Adrenal gland (tissue), 12 donors: ENCODE data around the gene MPC1. TPM values are rescaled to one million over a fixed set of nuclear protein-coding genes. Genes with fewer than 3 reads are reported as not detected.
"Not testable (repeated sequence)": the region's sequence is repeated elsewhere in the genome, so short reads cannot be mapped to it uniquely, and the experiment has no call there.

Experiments
- DNase-seq, 7 donors: peaks; one replicate each; pipeline ENCODE4 v3.0.0-alpha.2; 2019 to 2020
- H3K27ac ChIP-seq, 5 donors: fragments of 200-600 bp; sonication (generic) in 4 of 5; 1 replicate in 3 of 5; 2 replicates in 2 of 5; pipeline versions ENCODE4 v1.5.1 to v1.8.0; 2016 to 2020; ENCODE audit warnings: mild to moderate bottlenecking in 1 of 5
- H3K27me3 ChIP-seq: fragments of 200-600 bp; 2 replicates; pipeline ENCODE4 v1.8.0; 2021
- H3K36me3 ChIP-seq, 2 donors: fragments of 200-600 bp; replicated peaks in 1 of 2; 1 replicate in 1 of 2; 2 replicates in 1 of 2; pipeline versions ENCODE4 v1.5.1 to v1.8.0; 2018 to 2022
- H3K4me1 ChIP-seq, 2 donors: fragments of 200-600 bp; replicated peaks in 1 of 2; 1 replicate in 1 of 2; 2 replicates in 1 of 2; pipeline versions ENCODE4 v1.5.1 to v1.8.0; 2018 to 2021
- H3K4me3 ChIP-seq, 4 donors: fragments of 200-600 bp; sonication (generic) in 3 of 4; one replicate each; pipeline ENCODE4 v1.5.1; 2016 to 2018
- H3K9me3 ChIP-seq, 3 donors: fragments of 200-600 bp; sonication (generic) in 1 of 3; replicated peaks in 1 of 3; 1 replicate in 2 of 3; 2 replicates in 1 of 3; pipeline versions ENCODE4 v1.5.1 to v1.8.0; 2016 to 2021
- POLR2A ChIP-seq, 2 donors: fragments of 450-650 bp; IDR thresholded peaks; one replicate each; pipeline ENCODE4 v1.6.1; 2017; ENCODE audit warnings: antibody characterized with exemption in 2 of 2, mild to moderate bottlenecking in 2 of 2, moderate library complexity in 1 of 2
- whole genome bisulfite sequencing, 4 donors: extraction: QIAGEN DNeasy Blood & Tissue Kit in 2 of 4; methylation state at CpG; one replicate each; pipeline versions ENCODE4 v1.1.5 to v1.1.7; 2013 to 2017; 5-methylcytosine and 5-hydroxymethylcytosine counted together
- intact Hi-C, 2 donors: fragments of 100-400 bp; cut with DNase I; formaldehyde crosslinking; loops; one replicate each; pipeline versions ENCODE4 v1.14.1 to v1.15.0; 2022 to 2023
- polyA plus RNA-seq, 3 donors: library from polyadenylated mRNA; stranded (reverse); fragments of 200-250 nt in 2 of 3; fragments of 350-450 nt in 1 of 3; fragmentation: Illumina TruSeq in 1 of 3; extraction: RNeasy Lipid Tissue Mini Kit (QIAGEN cat#74804) in 1 of 3; gene quantifications; one replicate each; pipeline ENCODE4 v1.2.3, GENCODE V29; 2013 to 2014
- total RNA-seq, 9 donors: library from RNA; depleted of rRNA in 4 of 9; stranded (reverse); fragments of >200 nt in 4 of 9; fragments of 120-200 nt in 1 of 9; fragmentation: NEBNext Ultra II Directional in 1 of 9; extraction: Animal tissue kit (Norgen Biotek cat#: 25700) in 1 of 9; gene quantifications; one replicate each; pipeline versions ENCODE4 v1.1.0 to v1.2.4, GENCODE V29; 2013 to 2023
- TF ChIP-seq, protein P1 (sequence below), 6 experiments: fragments of 450-650 bp in 4 of 6; fragments of 200-600 bp in 2 of 6; sonication (generic) in 1 of 6; IDR thresholded peaks; 1 replicate in 5 of 6; 2 replicates in 1 of 6; pipeline versions ENCODE4 v1.5.1 to v1.8.0; 2016 to 2021; ENCODE audit warnings: antibody characterized with exemption in 6 of 6, mild to moderate bottlenecking in 2 of 6, moderate library complexity in 1 of 6
- donor health status: healthy with polysubstance abuse.
- donor health status: Bipolar disorder and iron deficiency.
- donor health status: DM: yes; HTN: yes; CAD: no.
- donor health status: DM: no; HTN: no; CAD: no.
- donor health status: DM: no; HTN: no; CAD: no.
- donor health status: DM: yes; HTN: yes; CAD: no.

The MPC1 gene
- total and polyA plus RNA-seq, 12 donors, result 22.8 to 76.9 (median 46.0) TPM

DNA sequence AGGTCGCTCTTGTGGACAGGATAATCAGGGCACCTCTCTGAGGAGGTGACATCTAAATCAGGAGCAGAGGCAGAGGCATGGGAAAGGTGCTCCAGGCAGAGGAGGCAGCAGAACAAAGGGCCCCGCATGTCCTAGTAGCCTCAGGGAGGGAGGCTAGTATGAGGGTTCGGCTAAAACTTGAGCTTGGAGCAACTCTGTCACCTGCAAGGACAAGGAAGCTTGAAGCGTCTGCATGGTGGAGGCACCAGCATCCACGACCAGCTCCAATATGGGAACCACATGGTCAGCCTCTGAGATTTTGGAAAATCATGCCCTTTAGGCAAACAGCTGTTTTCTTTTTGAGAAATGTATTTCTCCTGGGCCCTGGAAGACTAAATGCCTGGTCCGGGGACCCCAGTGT is 13.0 kb upstream of the MPC1 start:
- H3K4me3 ChIP-seq, result no peak overlapping the region
- intact Hi-C loops, result no loop called here
- no peak overlapping the region for H3K27ac ChIP-seq
- WGBS, 4 donors, result 73 to 93% (median 87%) methylated on average over 6 of the region's 6 CpGs
- TF ChIP-seq POLR2A (IDR thresholded peaks at IDR 0.05), result no peak
- TF ChIP-seq, protein P1, sequence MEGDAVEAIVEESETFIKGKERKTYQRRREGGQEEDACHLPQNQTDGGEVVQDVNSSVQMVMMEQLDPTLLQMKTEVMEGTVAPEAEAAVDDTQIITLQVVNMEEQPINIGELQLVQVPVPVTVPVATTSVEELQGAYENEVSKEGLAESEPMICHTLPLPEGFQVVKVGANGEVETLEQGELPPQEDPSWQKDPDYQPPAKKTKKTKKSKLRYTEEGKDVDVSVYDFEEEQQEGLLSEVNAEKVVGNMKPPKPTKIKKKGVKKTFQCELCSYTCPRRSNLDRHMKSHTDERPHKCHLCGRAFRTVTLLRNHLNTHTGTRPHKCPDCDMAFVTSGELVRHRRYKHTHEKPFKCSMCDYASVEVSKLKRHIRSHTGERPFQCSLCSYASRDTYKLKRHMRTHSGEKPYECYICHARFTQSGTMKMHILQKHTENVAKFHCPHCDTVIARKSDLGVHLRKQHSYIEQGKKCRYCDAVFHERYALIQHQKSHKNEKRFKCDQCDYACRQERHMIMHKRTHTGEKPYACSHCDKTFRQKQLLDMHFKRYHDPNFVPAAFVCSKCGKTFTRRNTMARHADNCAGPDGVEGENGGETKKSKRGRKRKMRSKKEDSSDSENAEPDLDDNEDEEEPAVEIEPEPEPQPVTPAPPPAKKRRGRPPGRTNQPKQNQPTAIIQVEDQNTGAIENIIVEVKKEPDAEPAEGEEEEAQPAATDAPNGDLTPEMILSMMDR (IDR thresholded peaks at IDR 0.05), result no peak
- no peaks in the 10 kb centered on the region for H3K9me3 ChIP-seq
- H3K27me3 ChIP-seq, result peaks cover 3% of the 10 kb centered on the region
- no peaks in the 10 kb centered on the region for H3K36me3 ChIP-seq
- no peak for DNase-seq
- no peaks in the 10 kb centered on the region for H3K4me1 ChIP-seq

DNA sequence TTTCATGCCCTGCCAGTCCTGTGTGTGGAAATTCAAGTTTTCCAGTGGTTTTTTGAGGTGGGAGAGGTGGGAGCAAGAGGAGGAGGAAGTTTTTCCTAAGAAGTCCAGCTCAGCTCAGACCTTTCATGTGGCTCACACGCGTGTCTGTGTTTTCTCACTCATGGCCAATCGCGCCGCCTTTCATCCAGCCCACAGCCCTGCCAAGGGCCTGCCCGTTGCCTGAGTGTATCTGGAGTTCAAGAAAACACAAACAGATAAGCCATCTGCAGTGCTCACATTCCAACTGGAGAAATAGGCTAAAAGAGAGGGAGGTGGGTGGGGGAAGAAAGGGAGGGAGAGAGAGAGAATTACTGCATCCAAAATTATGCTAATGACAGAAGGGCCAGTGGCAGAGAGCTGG is 12.6 kb upstream of the MPC1 start:
- 53 to 58% (median 55%) methylated on average over 6 of the region's 6 CpGs for WGBS, 4 donors

DNA sequence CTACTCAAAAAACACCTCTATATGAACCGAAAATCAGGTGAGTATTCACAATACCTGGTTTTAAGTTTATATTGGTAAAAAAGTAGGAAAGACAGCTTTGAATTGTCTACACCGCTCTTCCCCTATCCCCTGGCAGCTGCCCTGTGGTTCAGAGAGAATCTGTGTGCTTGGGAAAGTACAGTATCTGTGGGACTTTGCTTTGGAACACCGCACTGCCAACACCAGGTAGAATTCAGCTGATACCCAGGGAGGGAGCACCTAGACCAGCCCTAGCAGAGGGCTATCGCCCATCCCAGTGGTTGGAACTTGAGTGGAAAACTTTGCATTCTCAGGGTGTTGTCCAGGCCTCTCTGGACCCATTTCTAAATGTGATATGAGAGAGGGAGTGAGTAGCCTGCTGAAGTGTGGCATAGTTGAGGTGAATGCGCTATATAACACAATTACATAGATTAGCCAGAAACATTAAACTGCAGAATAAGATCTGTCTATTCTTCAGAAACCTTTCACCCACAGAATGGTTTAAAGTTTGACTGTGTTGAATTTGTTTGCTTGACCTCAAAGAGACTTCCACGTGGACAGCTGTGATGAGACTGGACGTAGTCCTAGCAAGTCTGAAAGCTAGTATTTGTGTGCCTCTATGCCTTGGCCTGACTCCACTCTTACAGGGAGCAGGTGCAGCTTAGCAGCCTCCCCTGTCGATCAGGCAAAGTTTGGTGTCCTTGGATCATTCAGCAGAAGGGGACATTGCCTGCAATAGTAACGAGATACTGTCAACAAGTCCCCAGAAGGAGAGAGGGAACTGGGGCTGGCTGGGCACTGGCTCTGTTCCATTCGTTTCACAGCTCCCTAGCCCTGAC is 11.5 kb upstream of the MPC1 start:
- H3K27me3 ChIP-seq, result peaks cover 3% of the 10 kb centered on the region
- no peak for DNase-seq
- no peak overlapping the region for H3K27ac ChIP-seq
- WGBS, 4 donors, result 57 to 71% (median 66%) methylated on average over 10 of the region's 10 CpGs
- no peak overlapping the region for H3K4me3 ChIP-seq
- no peaks in the 10 kb centered on the region for H3K9me3 ChIP-seq
- intact Hi-C loops, result no loop called here
- H3K4me1 ChIP-seq, result no peaks in the 10 kb centered on the region
- TF ChIP-seq, protein P1 (IDR thresholded peaks at IDR 0.05), result no peak
- TF ChIP-seq POLR2A (IDR thresholded peaks at IDR 0.05), result no peak
- no peaks in the 10 kb centered on the region for H3K36me3 ChIP-seq

More for the DNA sequence above, 12.6 kb upstream of the MPC1 start:
- intact Hi-C loops, result no loop called here
- TF ChIP-seq POLR2A (IDR thresholded peaks at IDR 0.05), result no peak
- TF ChIP-seq, protein P1 (IDR thresholded peaks at IDR 0.05), result no peak
- peak in 1 of 7 donors; percentile 34 for DNase-seq
- Histone ChIP-seq H3K9me3 (no peaks in the 10 kb centered on the region), H3K27ac (no peak overlapping the region), H3K4me1 (no peaks in the 10 kb centered on the region), H3K36me3 (no peaks in the 10 kb centered on the region), H3K27me3 (peaks cover 3% of the 10 kb centered on the region), H3K4me3 (no peak overlapping the region)

DNA sequence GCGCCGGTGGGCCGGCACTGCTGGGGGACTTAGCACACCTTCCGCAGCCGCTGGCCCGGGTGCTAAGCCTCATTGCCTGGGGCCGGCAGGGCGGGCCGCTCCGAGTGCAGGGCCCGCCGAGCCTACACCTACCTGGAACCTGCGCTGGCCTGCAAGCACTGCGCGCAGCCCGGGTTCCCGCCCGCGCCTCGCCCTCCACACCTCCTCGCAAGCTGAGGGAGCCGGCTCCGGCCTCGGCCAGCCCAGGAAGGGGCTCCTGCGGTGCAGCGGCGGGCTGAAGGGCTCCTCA is 10.7 kb upstream of the MPC1 start:
- intact Hi-C loops, result no loop called here

DNA sequence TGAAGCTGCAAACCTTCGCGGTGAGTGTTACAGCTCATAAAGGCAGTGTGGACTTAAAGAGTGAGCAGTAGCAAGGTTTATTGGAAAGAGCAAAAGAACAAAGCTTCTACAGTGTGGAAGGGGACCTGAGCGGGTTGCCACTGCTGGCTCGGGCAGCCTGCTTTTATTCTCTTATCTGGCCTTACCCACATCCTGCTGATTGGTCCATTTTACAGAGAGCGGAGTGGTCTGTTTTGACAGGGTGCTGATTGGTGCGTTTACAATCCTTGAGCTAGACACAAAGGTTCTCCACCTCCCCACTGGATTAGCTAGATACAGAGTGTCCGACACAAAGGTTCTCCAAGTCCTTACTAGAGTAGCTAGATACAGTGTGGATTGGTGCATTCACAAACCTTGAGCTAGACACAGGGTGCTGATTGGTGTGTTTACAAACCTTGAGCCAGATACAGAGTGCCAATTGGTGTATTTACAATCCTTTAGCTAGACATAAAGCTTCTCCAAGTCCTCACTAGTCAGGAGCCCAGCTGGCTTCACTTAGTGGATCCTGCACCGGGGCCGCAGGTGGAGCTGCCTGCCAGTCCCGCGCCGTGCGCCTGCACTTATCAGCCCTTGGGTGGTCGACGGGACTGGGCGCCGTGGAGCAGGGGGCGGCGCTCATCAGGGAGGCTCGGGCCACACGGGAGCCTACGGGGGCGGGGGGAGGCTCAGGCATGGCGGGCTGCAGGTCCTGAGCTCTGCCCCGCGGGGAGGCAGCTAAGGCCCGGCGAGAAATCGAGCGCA is 10.2 kb upstream of the MPC1 start:
- H3K27me3 ChIP-seq, H3K27ac ChIP-seq, H3K9me3 ChIP-seq, H3K36me3 ChIP-seq, H3K4me3 ChIP-seq, DNase-seq, intact Hi-C loops, H3K4me1 ChIP-seq: not testable (repeated sequence)
- 77 to 87% (median 81%) methylated on average over 6 to 30 of the region's 30 CpGs for WGBS, 4 donors

More for the DNA sequence above, 10.7 kb upstream of the MPC1 start:
- H3K27ac ChIP-seq, result no peak overlapping the region
- no peak for DNase-seq
- WGBS, 4 donors, result 80 to 90% (median 88%) methylated on average over 22 to 27 of the region's 27 CpGs; no CpG with 5 or more reads in 1 of the 4 donors
- TF ChIP-seq POLR2A (IDR thresholded peaks at IDR 0.05), result no peak
- TF ChIP-seq, protein P1 (IDR thresholded peaks at IDR 0.05), result no peak
- no peaks in the 10 kb centered on the region for H3K36me3 ChIP-seq
- no peak overlapping the region for H3K4me3 ChIP-seq
- peaks cover 3% of the 10 kb centered on the region for H3K27me3 ChIP-seq
- no peaks in the 10 kb centered on the region for H3K9me3 ChIP-seq
- no peaks in the 10 kb centered on the region for H3K4me1 ChIP-seq
